IMR-90 (cell line): ENCODE measurements around the gene POMGNT2. TPM values are rescaled to one million over a fixed set of nuclear protein-coding genes. Genes with fewer than 3 reads are reported as not detected.

Experiments
- ATAC-seq: fragments of 200-7000 bp; cut with Tn5 transposase; 2 replicates; pipeline ENCODE4 v1.9.1; 2020; ENCODE audit warnings: low read depth, mild to moderate bottlenecking, moderate library complexity
- BruUV-seq: library from RNA; stranded (reverse); fragments of 400-500 nt; replicated peaks from 2 replicates; lab custom pipeline; 2021; lab: Mats Ljungman, UMichigan
- CTCF ChIA-PET: fragments of 300-600 bp; formaldehyde crosslinking; extraction: SDS; loops from one replicate; lab custom pipeline; 2021; ENCODE audit warnings: antibody characterized with exemption; lab: Yijun Ruan, JAX
- POLR2A ChIA-PET: fragments of 300-600 bp; sonication (Branson Sonifier 250); formaldehyde crosslinking; loops from one replicate; lab custom pipeline; 2022; ENCODE audit warnings: antibody characterized with exemption; ENCODE audit not compliant: unreplicated experiment; lab: Charles Lee
- DNase-seq: peaks from one replicate; pipeline ENCODE4 v3.0.0; 2013
- H2AFZ ChIP-seq: replicated peaks from 2 replicates; pipeline ENCODE3; 2013; ENCODE audit warnings: low read length, mild to moderate bottlenecking; ENCODE audit not compliant: poor library complexity
- H2AK5ac ChIP-seq: 2 replicates; pipeline ENCODE4 v1.6.1; 2013; ENCODE audit warnings: low read depth, low read length, inconsistent platforms
- H2AK9ac ChIP-seq: replicated peaks from 2 replicates; pipeline ENCODE3; 2013; ENCODE audit warnings: mild to moderate bottlenecking, low read depth, low read length, moderate library complexity; ENCODE audit not compliant: poor library complexity
- H2BK120ac ChIP-seq: 2 replicates; pipeline ENCODE4 v1.6.1; 2013; ENCODE audit warnings: low read depth, low read length, inconsistent platforms
- H2BK15ac ChIP-seq: 3 replicates; pipeline ENCODE4 v1.6.1; 2013; ENCODE audit warnings: low read depth, low read length, inconsistent platforms
- H2BK20ac ChIP-seq: 2 replicates; pipeline ENCODE4 v1.6.1; 2013; ENCODE audit warnings: low read depth, mild to moderate bottlenecking, inconsistent platforms, low read length, moderate library complexity
- H2BK5ac ChIP-seq: 2 replicates; pipeline ENCODE4 v1.6.1; 2013; ENCODE audit warnings: mild to moderate bottlenecking, low read depth, low read length, inconsistent platforms; ENCODE audit not compliant: poor library complexity, severe bottlenecking
- H3K14ac ChIP-seq: replicated peaks from 2 replicates; pipeline ENCODE4 v1.6.1; 2013; ENCODE audit warnings: low read depth, low read length, inconsistent platforms
- H3K18ac ChIP-seq: 2 replicates; pipeline ENCODE4 v1.6.1; 2013; ENCODE audit warnings: low read depth, low read length, control low read depth
- H3K23ac ChIP-seq: 2 replicates; pipeline ENCODE4 v1.6.1; 2013; ENCODE audit warnings: low read depth, low read length, inconsistent platforms
- H3K27ac ChIP-seq: 2 replicates; pipeline ENCODE4 v1.5.1; 2013; ENCODE audit warnings: mild to moderate bottlenecking, control low read depth, low read length; ENCODE audit not compliant: insufficient read depth
- H3K27me3 ChIP-seq: 2 replicates; pipeline ENCODE4 v1.6.1; 2013; ENCODE audit warnings: low read length; ENCODE audit not compliant: control insufficient read depth, insufficient read depth
- H3K36me3 ChIP-seq: 2 replicates; pipeline ENCODE4 v1.6.1; 2013; ENCODE audit warnings: low read length, mixed read lengths; ENCODE audit not compliant: control insufficient read depth, insufficient read depth
- H3K4ac ChIP-seq: 2 replicates; pipeline ENCODE4 v1.6.1; 2013; ENCODE audit warnings: low read depth, low read length, inconsistent platforms
- H3K4me1 ChIP-seq: 2 replicates; pipeline ENCODE4 v1.6.1; 2013; ENCODE audit warnings: low read length, mixed read lengths; ENCODE audit not compliant: control insufficient read depth, insufficient read depth
- H3K4me2 ChIP-seq: 2 replicates; pipeline ENCODE4 v1.6.1; 2013; ENCODE audit warnings: low read depth, mild to moderate bottlenecking, control low read depth, low read length, moderate library complexity
- H3K4me3 ChIP-seq: 2 replicates; pipeline ENCODE4 v1.5.1; 2013; ENCODE audit warnings: low read depth, mild to moderate bottlenecking, control low read depth, low read length, moderate library complexity; ENCODE audit not compliant: insufficient read depth
- H3K56ac ChIP-seq: 2 replicates; pipeline ENCODE4 v1.6.1; 2013; ENCODE audit warnings: low read length, inconsistent platforms; ENCODE audit not compliant: insufficient read depth; ENCODE audit errors: extremely low read depth
- H3K79me1 ChIP-seq, 2 experiments: 2 replicates each; pipeline ENCODE4 v1.6.1; 2013; ENCODE audit warnings: low read length in 2 of 2, inconsistent platforms in 1 of 2, low read depth in 1 of 2
- H3K9ac ChIP-seq: 2 replicates; pipeline ENCODE4 v1.6.1; 2013; ENCODE audit warnings: low read depth, low read length, control low read depth
- H3K9me1 ChIP-seq: 2 replicates; pipeline ENCODE4 v1.6.1; 2013; ENCODE audit warnings: low read length, inconsistent platforms; ENCODE audit not compliant: insufficient read depth
- H3K9me3 ChIP-seq: 2 replicates; pipeline ENCODE4 v1.6.1; 2013; ENCODE audit warnings: low read length; ENCODE audit not compliant: control insufficient read depth, insufficient read depth
- H4K20me1 ChIP-seq: 2 replicates; pipeline ENCODE4 v1.6.1; 2013; ENCODE audit warnings: low read length, inconsistent platforms; ENCODE audit not compliant: insufficient read depth
- H4K5ac ChIP-seq: 2 replicates; pipeline ENCODE4 v1.6.1; 2013; ENCODE audit warnings: mild to moderate bottlenecking, low read depth, low read length, control low read depth
- H4K8ac ChIP-seq, 2 experiments: 2 replicates each; pipeline ENCODE4 v1.6.1; 2013; ENCODE audit warnings: low read depth in 2 of 2, low read length in 2 of 2, control low read depth in 1 of 2, inconsistent platforms in 1 of 2
- H4K91ac ChIP-seq: 2 replicates; pipeline ENCODE4 v1.6.1; 2013; ENCODE audit warnings: low read depth, low read length, inconsistent platforms; ENCODE audit not compliant: insufficient read depth
- CEBPB ChIP-seq: IDR thresholded peaks from 2 replicates; pipeline ENCODE4 v1.6.1; 2012; ENCODE audit warnings: low read depth, low read length, improper control_type of control experiment
- MAZ ChIP-seq: IDR thresholded peaks from 2 replicates; pipeline ENCODE4 v1.6.1; 2012; ENCODE audit warnings: low read depth, mild to moderate bottlenecking, low read length, improper control_type of control experiment, moderate library complexity, borderline replicate concordance
- POLR2A ChIP-seq: IDR thresholded peaks from 2 replicates; pipeline ENCODE4 v1.6.1; 2012; ENCODE audit warnings: mild to moderate bottlenecking, low read depth, low read length
- RAD21 ChIP-seq: IDR thresholded peaks from 2 replicates; pipeline ENCODE4 v1.6.1; 2012; ENCODE audit warnings: low read length, improper control_type of control experiment
- RFX5 ChIP-seq: IDR thresholded peaks from 2 replicates; pipeline ENCODE4 v1.8.0; 2012; ENCODE audit warnings: low read depth, mild to moderate bottlenecking, low read length, moderate library complexity
- SMC3 ChIP-seq: fragments of 150-350 bp; IDR thresholded peaks from 2 replicates; pipeline ENCODE4 v1.6.1; 2016; ENCODE audit warnings: low read depth, mild to moderate bottlenecking, antibody characterized with exemption, low read length, moderate library complexity
- WGBS, 2 experiments: methylation state at CpG; one replicate each; pipeline versions ENCODE4 v1.1.5 to v1.1.7; 2013; ENCODE audit warnings: missing lambda C conversion rate in 2 of 2; ENCODE audit not compliant: insufficient read length in 1 of 2; ENCODE audit errors: extremely low coverage in 2 of 2; 5-methylcytosine and 5-hydroxymethylcytosine counted together
- dilution Hi-C: fragments of 300-500 bp; cut with HindIII; formaldehyde crosslinking; loops from one replicate; pipeline ENCODE4 v1.14.3; 2018; ENCODE audit warnings: low sequenced_read_pairs; ENCODE audit not compliant: unreplicated experiment
- in situ Hi-C: fragments of 300-500 bp; cut with MboI; formaldehyde crosslinking; loops from 3 replicates; pipeline ENCODE4 v1.14.3; 2019; ENCODE audit warnings: low sequenced_read_pairs, inconsistent platforms, mixed read lengths
- intact Hi-C: fragments of 100-400 bp; cut with micrococcal nuclease; formaldehyde crosslinking; loops from 2 replicates; pipeline ENCODE4 v1.10.0; 2022
- polyA plus RNA-seq, 3 experiments: library from polyadenylated mRNA; depleted of rRNA; stranded (reverse); fragments of >200 nt; gene quantifications; 2 replicates each; pipeline ENCODE4 v1.2.3, GENCODE V29; 2012; ENCODE audit warnings: low replicate concordance in 1 of 3
- total RNA-seq: library from RNA; depleted of rRNA; stranded (reverse); fragments of >200 nt; gene quantifications from 2 replicates; pipeline ENCODE4 v1.2.3, GENCODE V29; 2012
- TF ChIP-seq, protein P1 (sequence below): fragments of 150-350 bp; IDR thresholded peaks from 2 replicates; pipeline ENCODE4 v1.6.1; 2017; ENCODE audit warnings: mild to moderate bottlenecking, antibody characterized with exemption, low read length, low read depth
- TF ChIP-seq, protein P2 (sequence below): fragments of 150-350 bp; IDR thresholded peaks from 2 replicates; pipeline ENCODE4 v1.6.1; 2016; ENCODE audit warnings: low read depth, mild to moderate bottlenecking, low read length, moderate library complexity, borderline replicate concordance

Gene POMGNT2
- total and polyA plus RNA-seq, 2 of the 4 experiments (the other 2 are of a cell fraction) = 7.5 to 16.2 TPM

DNA sequence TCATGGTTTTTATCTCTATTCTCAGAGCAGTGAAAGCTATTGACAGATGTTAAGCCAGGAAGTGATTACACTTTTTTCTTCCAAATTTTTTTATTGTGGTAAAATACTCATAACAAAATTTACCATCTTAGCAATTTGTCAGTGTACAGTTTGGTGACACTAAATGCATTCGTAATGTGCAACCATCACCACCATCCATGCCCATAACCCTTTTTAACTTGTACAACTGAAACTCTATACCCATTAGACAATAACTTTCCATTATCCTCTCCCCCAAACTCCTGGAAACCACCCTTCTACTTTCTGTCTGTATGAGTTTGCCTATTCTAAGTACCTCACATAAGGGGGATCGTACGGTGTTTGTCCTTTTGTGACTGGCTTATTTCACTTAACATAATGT is 15.1 kb upstream of the POMGNT2 start:
- no peak overlapping the region for H3K4ac ChIP-seq
- no peak overlapping the region for H2BK20ac ChIP-seq
- no peaks in the 10 kb centered on the region for H4K20me1 ChIP-seq
- no CpG with 5 or more reads among the region's 3 CpGs for WGBS, 2 experiments
- H3K14ac ChIP-seq = no peak overlapping the region
- no TSS peak for BruUV-seq
- no peak overlapping the region for H3K18ac ChIP-seq
- intact Hi-C loops (no loop called here), in situ Hi-C loops (no loop called here), dilution Hi-C loops (no loop called here)
- DNase-seq = no peak
- H3K4me3 ChIP-seq = no peak overlapping the region
- H3K27ac ChIP-seq = no peak overlapping the region
- H2AFZ ChIP-seq = no peak overlapping the region
- H3K79me1 ChIP-seq = no peaks in the 10 kb centered on the region
- no peak overlapping the region for H2BK5ac ChIP-seq
- no peak overlapping the region for H4K91ac ChIP-seq
- H3K9me1 ChIP-seq = no peaks in the 10 kb centered on the region
- H4K8ac ChIP-seq = no peak overlapping the region
- no peaks in the 10 kb centered on the region for H3K36me3 ChIP-seq
- no peaks in the 10 kb centered on the region; the same call in 1 of the 2 replicates for H3K9me3 ChIP-seq
- no peak for ATAC-seq
- no peak overlapping the region for H2BK120ac ChIP-seq
- ChIA-PET CTCF (no interaction called here), POLR2A (no interaction called here)
- H3K9ac ChIP-seq = no peak overlapping the region
- TF ChIP-seq, protein P1, sequence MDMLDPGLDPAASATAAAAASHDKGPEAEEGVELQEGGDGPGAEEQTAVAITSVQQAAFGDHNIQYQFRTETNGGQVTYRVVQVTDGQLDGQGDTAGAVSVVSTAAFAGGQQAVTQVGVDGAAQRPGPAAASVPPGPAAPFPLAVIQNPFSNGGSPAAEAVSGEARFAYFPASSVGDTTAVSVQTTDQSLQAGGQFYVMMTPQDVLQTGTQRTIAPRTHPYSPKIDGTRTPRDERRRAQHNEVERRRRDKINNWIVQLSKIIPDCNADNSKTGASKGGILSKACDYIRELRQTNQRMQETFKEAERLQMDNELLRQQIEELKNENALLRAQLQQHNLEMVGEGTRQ = no peak
- TF ChIP-seq POLR2A (no peak), SMC3 (no peak), RFX5 (no peak), MAZ (no peak), CEBPB (no peak), RAD21 (no peak)
- TF ChIP-seq, protein P2, sequence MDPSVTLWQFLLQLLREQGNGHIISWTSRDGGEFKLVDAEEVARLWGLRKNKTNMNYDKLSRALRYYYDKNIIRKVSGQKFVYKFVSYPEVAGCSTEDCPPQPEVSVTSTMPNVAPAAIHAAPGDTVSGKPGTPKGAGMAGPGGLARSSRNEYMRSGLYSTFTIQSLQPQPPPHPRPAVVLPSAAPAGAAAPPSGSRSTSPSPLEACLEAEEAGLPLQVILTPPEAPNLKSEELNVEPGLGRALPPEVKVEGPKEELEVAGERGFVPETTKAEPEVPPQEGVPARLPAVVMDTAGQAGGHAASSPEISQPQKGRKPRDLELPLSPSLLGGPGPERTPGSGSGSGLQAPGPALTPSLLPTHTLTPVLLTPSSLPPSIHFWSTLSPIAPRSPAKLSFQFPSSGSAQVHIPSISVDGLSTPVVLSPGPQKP = no peak
- H3K27me3 ChIP-seq = peaks cover 7% of the 10 kb centered on the region
- no peak overlapping the region for H3K23ac ChIP-seq
- no peak overlapping the region for H2AK5ac ChIP-seq
- H3K4me2 ChIP-seq = no peak overlapping the region
- H3K56ac ChIP-seq = no peak overlapping the region
- H2AK9ac ChIP-seq = no peak overlapping the region
- H3K4me1 ChIP-seq = no peaks in the 10 kb centered on the region
- H4K5ac ChIP-seq = no peak overlapping the region
- no peak overlapping the region for H2BK15ac ChIP-seq
